AG04449 (cell line): ENCODE data around the gene FBXW8.

Experiments used
- CTCF ChIA-PET: fragments of 350-600 bp; formaldehyde crosslinking; extraction: SDS; loops from one replicate; lab custom pipeline; 2021; ENCODE audit warnings: antibody characterized with exemption; lab: Yijun Ruan, JAX
- POLR2A ChIA-PET: fragments of 400-600, 350-600 bp; formaldehyde crosslinking; extraction: SDS; loops from one replicate; lab custom pipeline; 2020; ENCODE audit warnings: antibody characterized with exemption, inconsistent platforms; lab: Yijun Ruan, JAX
- DNase-seq: peaks from one replicate; pipeline ENCODE4 v3.0.0-alpha.2; 2010; ENCODE audit warnings: low read depth, low spot score
- H3K4me3 ChIP-seq: 2 replicates; pipeline ENCODE4 v1.5.1; 2011; ENCODE audit warnings: low read depth, mild to moderate bottlenecking, control low read depth, low read length
- CTCF ChIP-seq: IDR thresholded peaks from one replicate; pipeline ENCODE4 v1.5.1; 2011; ENCODE audit warnings: mild to moderate bottlenecking, moderate library complexity, low read length, control low read depth, inconsistent platforms; ENCODE audit not compliant: insufficient read depth; ENCODE audit errors: missing control alignments

FBXW8 gene

DNA sequence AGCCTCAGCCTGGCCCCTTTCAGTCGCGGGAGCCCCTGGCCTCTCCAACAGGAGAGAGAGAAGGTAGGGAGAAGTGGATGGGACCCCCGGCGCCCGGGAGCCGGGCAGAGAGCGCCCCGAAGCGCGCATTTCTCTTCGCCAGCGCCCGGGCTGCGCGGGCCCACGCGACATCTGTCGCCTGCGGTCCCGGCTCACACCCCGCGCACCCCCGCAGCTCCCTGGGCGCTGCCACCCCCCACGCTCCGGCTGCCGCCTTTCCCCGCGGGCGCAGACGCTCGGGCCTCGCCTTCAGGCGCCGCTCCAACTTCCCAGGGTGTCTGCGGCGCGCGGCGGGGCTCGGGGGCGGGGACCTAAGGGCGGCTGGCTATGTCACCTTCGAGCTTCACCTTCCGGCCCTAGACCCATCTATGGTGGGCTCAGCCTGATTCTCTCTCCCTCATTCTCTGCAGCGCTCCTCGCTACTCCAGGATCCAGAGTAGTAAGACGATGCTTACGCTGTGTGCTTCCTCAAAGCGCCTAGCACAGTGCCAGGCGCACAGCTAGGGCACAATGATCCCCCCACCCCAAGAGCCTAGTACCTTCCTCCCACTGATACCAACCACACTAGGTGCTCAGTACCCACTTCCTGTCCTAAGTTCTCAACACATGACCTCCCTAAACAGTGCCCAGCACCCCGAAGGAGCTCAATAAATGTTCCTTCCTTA lies 31.1 kb upstream of the FBXW8 start:
- ChIA-PET CTCF (interaction anchor here (1.1 to 5.4 kb wide), 4 partner anchors 17 to 176 kb away, joined by 4 to 48 read pairs (median 5); no protein-coding TSS in a partner anchor), POLR2A (no interaction called here)
- no peak overlapping the region for H3K4me3 ChIP-seq
- DNase-seq, result no peak
- no peak for TF ChIP-seq CTCF

DNA sequence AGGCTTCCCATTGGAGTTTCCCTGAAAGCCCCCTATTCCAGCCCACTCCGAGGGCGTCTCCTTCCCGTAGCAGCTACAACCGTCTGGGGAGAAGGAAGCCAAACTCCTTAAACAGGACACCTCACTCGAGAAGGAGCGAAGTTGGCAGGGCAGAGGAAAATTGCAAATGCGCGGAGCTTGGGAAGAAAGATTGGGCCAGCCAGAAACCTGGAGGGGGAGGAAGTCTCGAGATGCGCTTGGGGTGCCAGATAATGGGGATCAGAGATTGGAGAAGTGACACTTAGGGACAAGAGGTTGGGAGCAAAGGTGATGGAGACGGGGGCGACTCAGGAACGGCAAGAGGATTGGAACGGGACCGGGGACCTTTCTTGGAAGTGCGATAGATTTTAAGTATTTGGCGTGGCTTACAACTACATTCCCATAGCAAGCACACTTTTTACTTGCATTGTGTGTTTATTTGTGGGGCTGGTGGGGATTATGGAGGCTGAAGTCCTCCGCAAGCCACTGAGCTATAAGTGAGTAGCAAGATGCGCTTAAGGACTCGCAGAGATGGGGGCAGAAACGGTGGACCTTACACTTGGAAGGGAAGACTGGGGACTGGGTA lies 30.4 kb upstream of the FBXW8 start:
- TF ChIP-seq CTCF, result no peak
- H3K4me3 ChIP-seq, result no peak overlapping the region
- POLR2A ChIA-PET, result no interaction called here
- DNase-seq, result no peak
- CTCF ChIA-PET, result interaction anchor here (1.1 to 5.4 kb wide), 6 partner anchors 11 to 177 kb away, joined by 3 to 48 read pairs (median 4); no protein-coding TSS in a partner anchor

GRCh38 chr12:116880817-116881324 lies 29.9 kb upstream of the FBXW8 start:
- TF ChIP-seq CTCF, result no peak
- CTCF ChIA-PET, result interaction anchor here (1.1 to 5.4 kb wide), 7 partner anchors 8 to 180 kb away, joined by 3 to 48 read pairs (median 7); no protein-coding TSS in a partner anchor
- no peak for DNase-seq
- H3K4me3 ChIP-seq, result peak overlapping the region; percentile 12
- POLR2A ChIA-PET, result no interaction called here

DNA sequence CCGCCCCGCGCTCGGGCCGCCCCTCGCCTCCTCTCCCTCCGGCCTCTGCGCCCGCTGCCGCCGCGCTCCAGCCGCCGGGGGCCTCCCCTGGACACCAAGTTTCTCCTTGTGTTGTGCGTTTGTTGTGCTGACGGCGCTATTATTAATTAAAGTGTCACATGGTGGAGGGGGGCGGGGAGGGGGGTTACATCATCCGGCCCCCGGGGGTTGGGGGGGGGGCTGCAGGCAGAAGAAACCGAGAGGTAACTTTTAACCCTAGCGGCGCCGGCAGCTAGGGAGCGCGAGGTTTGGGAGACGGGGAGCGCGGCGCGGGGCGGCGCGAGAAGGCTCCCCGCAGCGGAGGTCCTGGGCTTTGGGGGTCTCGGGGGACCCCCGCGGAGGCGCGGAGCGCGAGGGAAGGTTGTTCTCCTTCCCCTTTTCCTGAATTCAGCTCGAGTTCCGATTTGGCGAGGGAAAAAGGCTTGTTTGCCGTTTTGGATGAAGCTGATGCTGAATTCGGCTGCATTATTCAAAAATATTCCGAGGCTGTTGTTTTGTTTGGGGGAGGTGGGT lies 29.3 kb upstream of the FBXW8 start, which contains the start of gene HRK:
TSS of gene HRK (minus strand) at position 117 of the 552 bp plus-strand sequence. CDS start 134 bp downstream, outside the sequence.
- POLR2A ChIA-PET, result no interaction called here

GRCh38 chr12:116881877-116882507 lies 28.8 kb upstream of the FBXW8 start:
- ChIA-PET POLR2A (interaction anchor here (0.8 kb wide), 1 partner anchor 18 kb away, joined by 3 read pairs; no protein-coding TSS in a partner anchor), CTCF (interaction anchor here (0.6 to 5.4 kb wide), 28 partner anchors 8 to 880 kb away, joined by 3 to 48 read pairs (median 4); no protein-coding TSS in a partner anchor)
- TF ChIP-seq CTCF, result no peak
- no peak overlapping the region; the same call in 1 of the 2 replicates for H3K4me3 ChIP-seq
- no peak for DNase-seq

More for the DNA sequence above, 29.3 kb upstream of the FBXW8 start, which contains the start of gene HRK:
- DNase-seq, result no peak
- CTCF ChIA-PET, result interaction anchor here (1.1 to 5.4 kb wide), 9 partner anchors 9 to 181 kb away, joined by 3 to 48 read pairs (median 7); no protein-coding TSS in a partner anchor
- no peak for TF ChIP-seq CTCF
- H3K4me3 ChIP-seq, result peak within 1 kb of the TSS; percentile 18
